CD4-positive, alpha-beta T cell treated with Interferon alpha-2 for 1 hour (primary cell): ENCODE results near the gene FAM216B.

Experiments used
- DNase-seq, 2 donors: peaks; one replicate each; pipeline ENCODE4 v3.0.0-alpha.2; 2020 to 2022

Gene FAM216B

GRCh38 chr13:42836930-42837690, 55.7 kb downstream of the FAM216B start:
- no peak for DNase-seq
